ENCODE results near the gene TMEM212.

TMEM212 gene

GRCh38 chr3:171890398-171890797, 47.2 kb downstream of the TMEM212 start:
- no peak overlapping the region for H3K4me3 ChIP-seq (ENCODE audit: low read depth, low read length)
- no peak for DNase-seq (ENCODE audit: low read depth)
- TF ChIP-seq CTCF (IDR thresholded peaks at IDR 0.05; ENCODE audit: low read depth, low read length) = no peak
- no peak for TF ChIP-seq POLR2A (IDR thresholded peaks at IDR 0.05; ENCODE audit: extremely low read depth, insufficient read length)
- no peak for TF ChIP-seq MAX (IDR thresholded peaks at IDR 0.05; ENCODE audit: low read depth, low read length)
- no peak for TF ChIP-seq MYC (IDR thresholded peaks at IDR 0.05; ENCODE audit: low read depth, low read length)

GRCh38 chr3:171892457-171892856, 49.3 kb downstream of the TMEM212 start:
- no peak for DNase-seq (ENCODE audit: low read depth)
- H3K4me3 ChIP-seq (ENCODE audit: low read depth, low read length) = no peak overlapping the region
- TF ChIP-seq CTCF (IDR thresholded peaks at IDR 0.05; ENCODE audit: low read depth, low read length) (no peak), POLR2A (IDR thresholded peaks at IDR 0.05; ENCODE audit: extremely low read depth, insufficient read length) (no peak), MAX (IDR thresholded peaks at IDR 0.05; ENCODE audit: low read depth, low read length) (no peak), MYC (IDR thresholded peaks at IDR 0.05; ENCODE audit: low read depth, low read length) (no peak)

- TF ChIP-seq POLR2A (IDR thresholded peaks at IDR 0.05; ENCODE audit: extremely low read depth, insufficient read length) = no peak
- no peak for TF ChIP-seq MYC (IDR thresholded peaks at IDR 0.05; ENCODE audit: low read depth, low read length)
- TF ChIP-seq MAX (IDR thresholded peaks at IDR 0.05; ENCODE audit: low read depth, low read length) = no peak
- no peak overlapping the region for H3K4me3 ChIP-seq (ENCODE audit: low read depth, low read length)
- DNase-seq (ENCODE audit: low read depth) = no peak
Observed at GRCh38 chr3:171895291-171895690, 52.1 kb downstream of the TMEM212 start.

- TF ChIP-seq MAX (IDR thresholded peaks at IDR 0.05; ENCODE audit: low read depth, low read length) = no peak
- no peak for TF ChIP-seq CTCF (IDR thresholded peaks at IDR 0.05; ENCODE audit: low read depth, low read length)
- TF ChIP-seq MYC (IDR thresholded peaks at IDR 0.05; ENCODE audit: low read depth, low read length) = no peak
- TF ChIP-seq POLR2A (IDR thresholded peaks at IDR 0.05; ENCODE audit: extremely low read depth, insufficient read length) = no peak
- H3K4me3 ChIP-seq (ENCODE audit: low read depth, low read length) = no peak overlapping the region
- DNase-seq (ENCODE audit: low read depth) = no peak
Observed at GRCh38 chr3:171895900-171896299, 52.8 kb downstream of the TMEM212 start.

- DNase-seq (ENCODE audit: low read depth) = no peak
- TF ChIP-seq POLR2A (IDR thresholded peaks at IDR 0.05; ENCODE audit: extremely low read depth, insufficient read length) = no peak
- TF ChIP-seq CTCF (IDR thresholded peaks at IDR 0.05; ENCODE audit: low read depth, low read length) = no peak
- no peak for TF ChIP-seq MYC (IDR thresholded peaks at IDR 0.05; ENCODE audit: low read depth, low read length)
- TF ChIP-seq MAX (IDR thresholded peaks at IDR 0.05; ENCODE audit: low read depth, low read length) = no peak
- H3K4me3 ChIP-seq (ENCODE audit: low read depth, low read length) = no peak overlapping the region
Observed at GRCh38 chr3:171896316-171896715, 53.2 kb downstream of the TMEM212 start.

- no peak for TF ChIP-seq CTCF (IDR thresholded peaks at IDR 0.05; ENCODE audit: low read depth, low read length)
- no peak for TF ChIP-seq POLR2A (IDR thresholded peaks at IDR 0.05; ENCODE audit: extremely low read depth, insufficient read length)
- TF ChIP-seq MYC (IDR thresholded peaks at IDR 0.05; ENCODE audit: low read depth, low read length) = no peak
- TF ChIP-seq MAX (IDR thresholded peaks at IDR 0.05; ENCODE audit: low read depth, low read length) = no peak
- no peak for DNase-seq (ENCODE audit: low read depth)
Observed at GRCh38 chr3:171898192-171898591, 55.0 kb downstream of the TMEM212 start.

More at GRCh38 chr3:171898192-171898591, 55.0 kb downstream of the TMEM212 start:
- no peak overlapping the region for H3K4me3 ChIP-seq (ENCODE audit: low read depth, low read length)

Data from NB4 (cell line).